H9 (cell line): Measurements from ENCODE around the gene VPS13C. TPM values are rescaled to one million over a fixed set of nuclear protein-coding genes. Genes with fewer than 3 reads are reported as not detected.

Experiments used
- DNase-seq: peaks from one replicate; pipeline ENCODE4 v3.0.0-alpha.2; 2017
- H2AFZ ChIP-seq: one replicate; pipeline ENCODE4 v1.6.1; 2013; ENCODE audit warnings: mild to moderate bottlenecking, low read length, control low read depth, moderate library complexity
- H2AK5ac ChIP-seq: 2 replicates; pipeline ENCODE4 v1.6.1; 2013; ENCODE audit warnings: low read length, control low read depth, mixed read lengths; ENCODE audit not compliant: insufficient read length
- H2BK120ac ChIP-seq: one replicate; pipeline ENCODE4 v1.6.1; 2013; ENCODE audit warnings: low read depth, mild to moderate bottlenecking, low read length, control low read depth, inconsistent platforms; ENCODE audit not compliant: poor library complexity, severe bottlenecking
- H2BK12ac ChIP-seq: 2 replicates; pipeline ENCODE4 v1.6.1; 2013; ENCODE audit warnings: low read length, control low read depth, mixed read lengths, low read depth; ENCODE audit not compliant: insufficient read length
- H2BK15ac ChIP-seq: 2 replicates; pipeline ENCODE4 v1.6.1; 2013; ENCODE audit warnings: low read depth, low read length, control low read depth
- H2BK20ac ChIP-seq: one replicate; pipeline ENCODE4 v1.6.1; 2013; ENCODE audit warnings: low read depth, mild to moderate bottlenecking, low read length, control low read depth, inconsistent platforms; ENCODE audit not compliant: poor library complexity, severe bottlenecking
- H2BK5ac ChIP-seq: 2 replicates; pipeline ENCODE4 v1.6.1; 2013; ENCODE audit warnings: low read length, control low read depth, mixed read lengths; ENCODE audit not compliant: insufficient read length
- H3K14ac ChIP-seq: 2 replicates; pipeline ENCODE4 v1.6.1; 2013; ENCODE audit warnings: low read length, control low read depth; ENCODE audit not compliant: insufficient read depth
- H3K18ac ChIP-seq: 2 replicates; pipeline ENCODE4 v1.6.1; 2013; ENCODE audit warnings: low read depth, mild to moderate bottlenecking, mixed read lengths, low read length, control low read depth; ENCODE audit not compliant: insufficient read length
- H3K23ac ChIP-seq: 2 replicates; pipeline ENCODE4 v1.6.1; 2013; ENCODE audit warnings: low read length, control low read depth, mixed read lengths, low read depth; ENCODE audit not compliant: insufficient read length
- H3K23me2 ChIP-seq: 2 replicates; pipeline ENCODE4 v1.6.1; 2013; ENCODE audit warnings: low read depth, mild to moderate bottlenecking, mixed read lengths, low read length, control low read depth; ENCODE audit not compliant: insufficient read length, poor library complexity, severe bottlenecking
- H3K27ac ChIP-seq: 2 replicates; pipeline ENCODE4 v1.5.1; 2013; ENCODE audit warnings: low read length, control low read depth, mixed read lengths, low read depth; ENCODE audit not compliant: insufficient read length
- H3K27me3 ChIP-seq: 2 replicates; pipeline ENCODE4 v1.6.1; 2013; ENCODE audit warnings: low read length, control low read depth, inconsistent platforms; ENCODE audit not compliant: insufficient read depth
- H3K4ac ChIP-seq: 2 replicates; pipeline ENCODE4 v1.6.1; 2013; ENCODE audit warnings: low read depth, mild to moderate bottlenecking, control low read depth, inconsistent platforms, low read length, moderate library complexity
- H3K4me1 ChIP-seq: 2 replicates; pipeline ENCODE4 v1.6.1; 2013; ENCODE audit warnings: low read length, control low read depth, inconsistent platforms; ENCODE audit not compliant: insufficient read depth
- H3K4me2 ChIP-seq: 2 replicates; pipeline ENCODE4 v1.6.1; 2013; ENCODE audit warnings: low read length, control low read depth, mixed read lengths; ENCODE audit not compliant: insufficient read length, insufficient read depth
- H3K56ac ChIP-seq: 2 replicates; pipeline ENCODE4 v1.6.1; 2013; ENCODE audit warnings: low read depth, mild to moderate bottlenecking, mixed read lengths, low read length, control low read depth; ENCODE audit not compliant: insufficient read length
- H3K79me1 ChIP-seq: 2 replicates; pipeline ENCODE4 v1.6.1; 2013; ENCODE audit warnings: low read depth, mild to moderate bottlenecking, moderate library complexity, low read length, control low read depth, inconsistent platforms; ENCODE audit not compliant: insufficient read depth, poor library complexity, severe bottlenecking
- H3K79me2 ChIP-seq: 2 replicates; pipeline ENCODE4 v1.6.1; 2013; ENCODE audit warnings: low read length, control low read depth, inconsistent platforms; ENCODE audit not compliant: insufficient read depth
- H3K9ac ChIP-seq: 2 replicates; pipeline ENCODE4 v1.6.1; 2013; ENCODE audit warnings: low read length, control low read depth, mixed read lengths; ENCODE audit not compliant: insufficient read length; ENCODE audit errors: extremely low read depth
- H3K9me3 ChIP-seq: one replicate; pipeline ENCODE4 v1.6.1; 2013; ENCODE audit warnings: low read depth, low read length, inconsistent platforms; ENCODE audit not compliant: control insufficient read depth
- H3T11ph ChIP-seq: one replicate; pipeline ENCODE4 v1.6.1; 2013; ENCODE audit warnings: mild to moderate bottlenecking, low read length, control low read depth, inconsistent platforms
- H4K20me1 ChIP-seq: one replicate; pipeline ENCODE4 v1.6.1; 2013; ENCODE audit not compliant: control insufficient read depth, insufficient read length, insufficient read depth
- H4K5ac ChIP-seq: 2 replicates; pipeline ENCODE4 v1.6.1; 2013; ENCODE audit warnings: low read depth, mild to moderate bottlenecking, mixed read lengths, low read length, control low read depth; ENCODE audit not compliant: insufficient read length
- H4K8ac ChIP-seq: replicated peaks from 2 replicates; pipeline ENCODE4 v1.6.1; 2013; ENCODE audit warnings: low read length, control low read depth, mixed read lengths, low read depth; ENCODE audit not compliant: insufficient read length
- H4K91ac ChIP-seq: 2 replicates; pipeline ENCODE4 v1.6.1; 2013; ENCODE audit warnings: low read depth, mild to moderate bottlenecking, moderate library complexity, mixed read lengths, low read length, control low read depth; ENCODE audit not compliant: insufficient read length
- H3K27ac Mint-ChIP-seq, 3 experiments: 2 replicates in 2 of 3; 3 replicates in 1 of 3; pipeline ENCODE4 v1.8.0; 2020 to 2021; ENCODE audit warnings: mixed read lengths in 3 of 3, mild to moderate bottlenecking in 1 of 3, moderate library complexity in 1 of 3
- H3K27me3 Mint-ChIP-seq: 2 replicates; pipeline ENCODE4 v1.8.0; 2021; ENCODE audit warnings: low read depth, mild to moderate bottlenecking, moderate library complexity, mixed read lengths
- H3K36me3 Mint-ChIP-seq, 3 experiments: 2 replicates in 2 of 3; 3 replicates in 1 of 3; pipeline ENCODE4 v1.8.0; 2020 to 2021; ENCODE audit warnings: low read depth in 3 of 3, mixed read lengths in 3 of 3; ENCODE audit not compliant: insufficient read depth in 1 of 3
- H3K4me1 Mint-ChIP-seq, 2 experiments: 2 replicates each; pipeline ENCODE4 v1.8.0; 2020; ENCODE audit warnings: mixed read lengths in 2 of 2
- H3K4me3 Mint-ChIP-seq, 2 experiments: 2 replicates in 1 of 2; 3 replicates in 1 of 2; pipeline ENCODE4 v1.8.0; 2020 to 2021; ENCODE audit warnings: mild to moderate bottlenecking in 2 of 2, mixed read lengths in 2 of 2, moderate library complexity in 1 of 2
- H3K9me3 Mint-ChIP-seq, 2 experiments: 2 replicates in 1 of 2; 3 replicates in 1 of 2; pipeline ENCODE4 v1.8.0; 2020; ENCODE audit warnings: mild to moderate bottlenecking in 2 of 2, mixed read lengths in 2 of 2, moderate library complexity in 1 of 2
- CTCF ChIP-seq: fragments of 200-600 bp; sonication (generic); conservative IDR thresholded peaks from 3 replicates; pipeline ENCODE4 v1.8.0; 2021; ENCODE audit warnings: antibody characterized with exemption, mild to moderate bottlenecking
- WGBS: extraction: QIAGEN DNeasy Blood & Tissue Kit; methylation state at CpG from one replicate; pipeline ENCODE4 v1.1.7; 2013; ENCODE audit warnings: missing lambda C conversion rate, low lambda C conversion rate, mixed read lengths; ENCODE audit not compliant: insufficient read length; ENCODE audit errors: extremely low coverage; 5-methylcytosine and 5-hydroxymethylcytosine counted together
- total RNA-seq: library from RNA; stranded (reverse); gene quantifications from 2 replicates; pipeline ENCODE4 v1.2.1, GENCODE V29; 2021

VPS13C gene
- total RNA-seq, 1 experiment from 2014 or later, result 14.2 TPM

- Histone ChIP-seq H4K8ac (no peak overlapping the region), H2AFZ (no peak overlapping the region), H4K5ac (no peak overlapping the region), H3K4me1 (no peaks in the 10 kb centered on the region; the same call in 1 of the 2 replicates), H4K91ac (no peak overlapping the region), H4K20me1 (no peaks in the 10 kb centered on the region), H3K79me2 (no peaks in the 10 kb centered on the region), H2BK15ac (no peak overlapping the region), H2BK5ac (no peak overlapping the region), H3T11ph (no peak overlapping the region), H2AK5ac (no peak overlapping the region), H3K14ac (no peak overlapping the region), H2BK20ac (no peak overlapping the region), H3K18ac (no peak overlapping the region), H2BK12ac (no peak overlapping the region), H2BK120ac (no peak overlapping the region), H3K27me3 (no peaks in the 10 kb centered on the region), H3K27ac (no peak overlapping the region), H3K79me1 (no peaks in the 10 kb centered on the region), H3K23ac (no peak overlapping the region), H3K23me2 (no peaks in the 10 kb centered on the region), H3K4ac (no peak overlapping the region), H3K9ac (no peak overlapping the region), H3K56ac (no peak overlapping the region), H3K4me2 (no peak overlapping the region), H3K9me3 (no peaks in the 10 kb centered on the region)
- WGBS, result no CpG with 5 or more reads among the region's 4 CpGs
- Mint-ChIP-seq H3K27ac (no peak overlapping the region), H3K36me3 (no peaks in the 10 kb centered on the region), H3K4me3 (no peak overlapping the region), H3K9me3 (no peaks in the 10 kb centered on the region), H3K27me3 (no peaks in the 10 kb centered on the region), H3K4me1 (peaks cover 7 to 8% of the 10 kb centered on the region in 2 experiments)
- DNase-seq, result no peak
- TF ChIP-seq CTCF, result no peak
Measured at GRCh38 chr15:61851955-61852354, 208.3 kb downstream of the VPS13C start.
